Stomach (tissue), 9 donors: ENCODE results near the gene RIOK3. TPM values are rescaled to one million over a fixed set of nuclear protein-coding genes. Genes with fewer than 3 reads are reported as not detected.

Experiments used
- DNase-seq, 2 donors: peaks; one replicate each; pipeline versions ENCODE4 v3.0.0 to v3.0.0-alpha.2; 2013 to 2019
- H3K27ac ChIP-seq, 5 donors: fragments of 200-600 bp in 4 of 5; sonication (generic) in 4 of 5; one replicate each; pipeline ENCODE4 v1.5.1; 2013 to 2019; ENCODE audit warnings: mild to moderate bottlenecking in 1 of 5, moderate library complexity in 1 of 5
- H3K27me3 ChIP-seq, 3 donors: fragments of 200-600 bp; sonication (generic); one replicate each; pipeline ENCODE4 v1.5.1; 2017 to 2019; ENCODE audit warnings: mixed run types in 1 of 3
- H3K36me3 ChIP-seq, 4 donors: fragments of 200-600 bp; sonication (generic); 1 replicate in 3 of 4; 2 replicates in 1 of 4; pipeline ENCODE4 v1.5.1; 2016 to 2019
- H3K4me1 ChIP-seq, 4 donors: fragments of 200-600 bp; sonication (generic); one replicate each; pipeline ENCODE4 v1.5.1; 2016 to 2019
- H3K4me3 ChIP-seq, 4 donors: fragments of 200-600 bp; sonication (generic) in 3 of 4; one replicate each; pipeline ENCODE4 v1.5.1; 2016 to 2019; ENCODE audit warnings: mild to moderate bottlenecking in 1 of 4
- H3K9me3 ChIP-seq, 4 donors: fragments of 200-600 bp; sonication (generic); one replicate each; pipeline ENCODE4 v1.5.1; 2016 to 2019
- CTCF ChIP-seq, 7 experiments: fragments of 450-650 bp in 4 of 7; fragments of 200-600 bp in 3 of 7; sonication (generic) in 3 of 7; IDR thresholded peaks; one replicate each; pipeline ENCODE4 v1.5.1; 2016 to 2019; ENCODE audit warnings: antibody characterized with exemption in 7 of 7, control low read depth in 2 of 7, mild to moderate bottlenecking in 1 of 7
- EP300 ChIP-seq: sonication (generic); formaldehyde crosslinking; IDR thresholded peaks from one replicate; pipeline ENCODE4 v1.6.1; 2017; ENCODE audit warnings: antibody characterized with exemption
- POLR2A ChIP-seq, 4 donors: fragments of 450-650 bp; IDR thresholded peaks; one replicate each; pipeline ENCODE4 v1.6.1; 2016; ENCODE audit warnings: antibody characterized with exemption in 4 of 4, control low read depth in 2 of 4, mild to moderate bottlenecking in 1 of 4, moderate library complexity in 1 of 4
- POLR2AphosphoS5 ChIP-seq, 3 donors: sonication (generic); formaldehyde crosslinking; IDR thresholded peaks; one replicate each; pipeline ENCODE4 v1.6.1; 2016; ENCODE audit warnings: antibody characterized with exemption in 3 of 3
- WGBS, 5 donors: extraction: QIAGEN DNeasy Blood & Tissue Kit in 3 of 5; methylation state at CpG; one replicate each; pipeline versions ENCODE4 v1.1.5 to v1.1.7; 2013 to 2018; 5-methylcytosine and 5-hydroxymethylcytosine counted together
- intact Hi-C: fragments of 100-400 bp; cut with DNase I; formaldehyde crosslinking; loops from one replicate; pipeline ENCODE4 v1.15.1; 2023; ENCODE audit warnings: low total_unique reads
- polyA plus RNA-seq, 3 donors: library from polyadenylated mRNA; stranded (reverse); fragments of 200-250 nt; gene quantifications; one replicate each; pipeline ENCODE4 v1.2.3, GENCODE V29; 2013
- total RNA-seq, 5 donors: library from RNA; depleted of rRNA; stranded (reverse); fragments of >200 nt; gene quantifications; one replicate each; pipeline versions ENCODE4 v1.1.0 to v1.2.3, GENCODE V29; 2014 to 2016
- donor health status: healthy with polysubstance abuse.
- donor health status: Bipolar disorder and iron deficiency.
- donor health status: healthy.

Gene RIOK3
- total and polyA plus RNA-seq, 8 donors: 28.3 to 140 (median 66.3) TPM

- WGBS, 5 donors: 0 to 1% (median 0%) methylated on average over 34 to 42 of the region's 42 CpGs
- intact Hi-C loops: no loop called here
- Histone ChIP-seq H3K27ac (peak overlapping the region; percentile 44 to 75 (median 68)), H3K9me3 (no peaks in the 10 kb centered on the region), H3K36me3 (no peaks in the 10 kb centered on the region), H3K27me3 (no peaks in the 10 kb centered on the region), H3K4me1 (peaks cover 7 to 26% (median 14%) of the 10 kb centered on the region in 4 donors), H3K4me3 (peak overlapping the region; percentile 58 to 89 (median 79))
- no peak for TF ChIP-seq CTCF (IDR thresholded peaks at IDR 0.05)
- TF ChIP-seq EP300: no peak
- TF ChIP-seq POLR2AphosphoS5 (IDR thresholded peaks at IDR 0.05): peak in 1 of 3 donors; percentile 54
- peak; percentile 85 to 93 for DNase-seq
These were observed 15.6 kb upstream of the RIOK3 start for GRCh38 chr18:23437357-23438045.

GRCh38 chr18:23438046-23438377 is 15.1 kb upstream of the RIOK3 start:
- Histone ChIP-seq H3K4me3 (peak overlapping the region; percentile 58 to 89 (median 79)), H3K27me3 (no peaks in the 10 kb centered on the region), H3K4me1 (peaks cover 7 to 31% (median 14%) of the 10 kb centered on the region in 4 donors), H3K9me3 (no peaks in the 10 kb centered on the region), H3K36me3 (no peaks in the 10 kb centered on the region), H3K27ac (peak overlapping the region in 4 of 5 donors; percentile 51 to 75 (median 68))
- intact Hi-C loops: no loop called here
- no peak for DNase-seq
- TF ChIP-seq POLR2AphosphoS5 (IDR thresholded peaks at IDR 0.05): no peak
- no peak for TF ChIP-seq POLR2A (IDR thresholded peaks at IDR 0.05)
- no peak for TF ChIP-seq CTCF (IDR thresholded peaks at IDR 0.05)
- TF ChIP-seq EP300: no peak
- 20 to 42% (median 36%) methylated on average over 5 of the region's 5 CpGs for WGBS, 5 donors

GRCh38 chr18:23438608-23439366 is 14.3 kb upstream of the RIOK3 start:
- peaks cover 7 to 31% (median 14%) of the 10 kb centered on the region in 4 donors for H3K4me1 ChIP-seq
- peak overlapping the region in 2 of 4 donors; percentile 58 to 76 for H3K4me3 ChIP-seq
- WGBS, 5 donors: 75 to 84% (median 82%) methylated on average over 11 of the region's 11 CpGs
- no peaks in the 10 kb centered on the region for H3K9me3 ChIP-seq
- intact Hi-C loops: no loop called here
- H3K36me3 ChIP-seq: no peaks in the 10 kb centered on the region
- no peak for TF ChIP-seq POLR2AphosphoS5 (IDR thresholded peaks at IDR 0.05)
- no peaks in the 10 kb centered on the region for H3K27me3 ChIP-seq
- no peak for DNase-seq
- no peak overlapping the region for H3K27ac ChIP-seq

GRCh38 chr18:23440131-23440530 is 13.0 kb upstream of the RIOK3 start:
- no peak for DNase-seq
- WGBS, 5 donors: 85 to 95% (median 92%) methylated on average over 4 of the region's 4 CpGs
- Histone ChIP-seq H3K9me3 (no peaks in the 10 kb centered on the region), H3K36me3 (no peaks in the 10 kb centered on the region), H3K4me1 (peaks cover 7 to 31% (median 14%) of the 10 kb centered on the region in 4 donors), H3K27me3 (no peaks in the 10 kb centered on the region), H3K27ac (no peak overlapping the region), H3K4me3 (no peak overlapping the region)
- intact Hi-C loops: no loop called here
- TF ChIP-seq POLR2AphosphoS5 (IDR thresholded peaks at IDR 0.05) (no peak), EP300 (no peak)

- intact Hi-C loops: no loop called here
- H3K27ac ChIP-seq: no peak overlapping the region
- no peak for DNase-seq
- whole genome bisulfite sequencing, 5 donors: 35 to 74% (median 57%) methylated on average over 3 of the region's 3 CpGs
- no peaks in the 10 kb centered on the region for H3K36me3 ChIP-seq
- peaks cover 0 to 19% (median 5%) of the 10 kb centered on the region in 4 donors for H3K4me1 ChIP-seq
- no peak for TF ChIP-seq EP300
- TF ChIP-seq CTCF (IDR thresholded peaks at IDR 0.05): no peak
- TF ChIP-seq POLR2AphosphoS5 (IDR thresholded peaks at IDR 0.05): no peak
- TF ChIP-seq POLR2A (IDR thresholded peaks at IDR 0.05): no peak
- no peak overlapping the region for H3K4me3 ChIP-seq
- no peaks in the 10 kb centered on the region for H3K27me3 ChIP-seq
- no peaks in the 10 kb centered on the region for H3K9me3 ChIP-seq
These were observed 10.1 kb upstream of the RIOK3 start for GRCh38 chr18:23442958-23443357.
